ENCODE data around the gene NUDT5. TPM values are rescaled to one million over a fixed set of nuclear protein-coding genes. Genes with fewer than 3 reads are reported as not detected.

Gene NUDT5
- total RNA-seq, 6 experiments from 2014 or later = 49.4 to 59.7 (median 51.1) TPM

DNA sequence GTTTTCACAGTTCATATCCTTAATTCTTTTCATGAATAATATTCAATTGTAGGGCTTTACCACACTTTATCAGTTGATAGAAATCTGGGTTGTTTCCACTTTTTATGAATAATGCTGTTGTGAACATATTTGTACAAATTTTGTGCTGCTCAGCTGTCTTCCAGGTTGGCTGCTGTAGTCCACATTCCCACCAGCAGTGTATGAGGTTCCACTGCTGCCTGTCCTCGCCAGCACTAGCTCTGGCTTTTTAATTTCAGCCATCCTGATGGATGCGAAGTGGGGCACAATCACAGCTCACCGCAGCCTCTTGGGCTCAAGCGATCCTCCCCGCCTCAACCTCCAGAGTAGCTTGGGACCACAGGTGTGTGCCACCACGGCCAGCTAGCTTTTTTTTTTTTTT, 32.8 kb downstream of the NUDT5 start:
- H3K36me3 Mint-ChIP-seq (ENCODE audit: low read depth) = peaks cover 23% of the 10 kb centered on the region
- no peak overlapping the region for H3K4me3 Mint-ChIP-seq
- no peak for DNase-seq
- no peak overlapping the region; the same call in 1 of the 2 replicates for H3K27ac Mint-ChIP-seq
- H3K9me3 Mint-ChIP-seq = no peaks in the 10 kb centered on the region
- no peaks in the 10 kb centered on the region for H3K4me1 Mint-ChIP-seq (ENCODE audit: low read depth)
- peaks cover 1% of the 10 kb centered on the region; the same call in 1 of the 2 replicates for H3K27me3 Mint-ChIP-seq (ENCODE audit: insufficient read depth)
- TF ChIP-seq, protein P1, sequence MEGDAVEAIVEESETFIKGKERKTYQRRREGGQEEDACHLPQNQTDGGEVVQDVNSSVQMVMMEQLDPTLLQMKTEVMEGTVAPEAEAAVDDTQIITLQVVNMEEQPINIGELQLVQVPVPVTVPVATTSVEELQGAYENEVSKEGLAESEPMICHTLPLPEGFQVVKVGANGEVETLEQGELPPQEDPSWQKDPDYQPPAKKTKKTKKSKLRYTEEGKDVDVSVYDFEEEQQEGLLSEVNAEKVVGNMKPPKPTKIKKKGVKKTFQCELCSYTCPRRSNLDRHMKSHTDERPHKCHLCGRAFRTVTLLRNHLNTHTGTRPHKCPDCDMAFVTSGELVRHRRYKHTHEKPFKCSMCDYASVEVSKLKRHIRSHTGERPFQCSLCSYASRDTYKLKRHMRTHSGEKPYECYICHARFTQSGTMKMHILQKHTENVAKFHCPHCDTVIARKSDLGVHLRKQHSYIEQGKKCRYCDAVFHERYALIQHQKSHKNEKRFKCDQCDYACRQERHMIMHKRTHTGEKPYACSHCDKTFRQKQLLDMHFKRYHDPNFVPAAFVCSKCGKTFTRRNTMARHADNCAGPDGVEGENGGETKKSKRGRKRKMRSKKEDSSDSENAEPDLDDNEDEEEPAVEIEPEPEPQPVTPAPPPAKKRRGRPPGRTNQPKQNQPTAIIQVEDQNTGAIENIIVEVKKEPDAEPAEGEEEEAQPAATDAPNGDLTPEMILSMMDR (IDR thresholded peaks at IDR 0.05) = no peak

DNA sequence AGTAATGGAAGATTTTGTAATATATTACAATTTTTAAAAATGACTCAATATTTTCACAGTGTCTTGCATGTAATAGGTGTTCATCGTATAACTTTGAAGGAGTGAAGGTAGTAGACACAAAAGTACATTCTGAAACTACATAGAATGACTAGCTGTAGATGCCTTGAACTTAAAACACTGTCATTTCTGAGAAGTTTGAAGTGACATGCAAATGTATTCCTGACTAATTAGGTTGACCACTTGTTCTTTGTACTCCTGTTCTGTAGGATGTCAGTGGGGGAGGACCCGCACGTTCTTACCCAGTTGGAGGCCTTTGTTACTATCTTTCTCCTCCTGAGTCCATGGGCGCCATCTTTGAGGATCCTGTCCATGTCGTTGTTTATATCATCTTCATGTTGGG, 35.0 kb downstream of the NUDT5 start:
- TF ChIP-seq, protein P1 (IDR thresholded peaks at IDR 0.05) = no peak
- DNase-seq = no peak
- Mint-ChIP-seq H3K4me3 (no peak overlapping the region), H3K9me3 (no peaks in the 10 kb centered on the region), H3K27me3 (ENCODE audit: insufficient read depth) (peaks cover 1% of the 10 kb centered on the region; the same call in 1 of the 2 replicates), H3K4me1 (ENCODE audit: low read depth) (no peaks in the 10 kb centered on the region), H3K27ac (no peak overlapping the region), H3K36me3 (ENCODE audit: low read depth) (peaks cover 14% of the 10 kb centered on the region)

DNA sequence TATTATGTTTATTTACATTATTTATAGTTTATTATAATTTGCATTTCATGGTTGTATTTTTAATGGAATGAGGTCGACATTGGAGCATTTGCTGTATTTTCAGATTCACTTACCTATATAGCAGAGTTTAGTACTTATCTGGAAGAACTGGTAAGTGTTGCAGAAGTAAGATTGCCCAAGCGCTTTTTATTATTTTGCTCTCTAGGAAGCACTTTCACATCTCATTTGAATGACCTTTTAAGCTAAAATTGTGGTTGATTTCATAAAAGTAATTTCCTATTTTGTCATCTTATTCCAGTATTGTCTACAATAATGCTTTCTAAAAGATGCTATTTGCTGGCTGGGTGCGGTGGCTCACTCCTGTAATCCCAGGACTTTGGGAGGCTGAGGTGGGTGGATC, 37.6 kb downstream of the NUDT5 start:
- no peak for DNase-seq
- TF ChIP-seq, protein P1 (IDR thresholded peaks at IDR 0.05) = no peak
- H3K4me3 Mint-ChIP-seq = no peak overlapping the region
- H3K36me3 Mint-ChIP-seq (ENCODE audit: low read depth) = peaks cover 10% of the 10 kb centered on the region
- H3K27me3 Mint-ChIP-seq (ENCODE audit: insufficient read depth) = no peaks in the 10 kb centered on the region
- H3K4me1 Mint-ChIP-seq (ENCODE audit: low read depth) = peaks cover 6% of the 10 kb centered on the region; the same call in 1 of the 2 replicates
- no peak overlapping the region for H3K27ac Mint-ChIP-seq
- H3K9me3 Mint-ChIP-seq = no peaks in the 10 kb centered on the region

DNA sequence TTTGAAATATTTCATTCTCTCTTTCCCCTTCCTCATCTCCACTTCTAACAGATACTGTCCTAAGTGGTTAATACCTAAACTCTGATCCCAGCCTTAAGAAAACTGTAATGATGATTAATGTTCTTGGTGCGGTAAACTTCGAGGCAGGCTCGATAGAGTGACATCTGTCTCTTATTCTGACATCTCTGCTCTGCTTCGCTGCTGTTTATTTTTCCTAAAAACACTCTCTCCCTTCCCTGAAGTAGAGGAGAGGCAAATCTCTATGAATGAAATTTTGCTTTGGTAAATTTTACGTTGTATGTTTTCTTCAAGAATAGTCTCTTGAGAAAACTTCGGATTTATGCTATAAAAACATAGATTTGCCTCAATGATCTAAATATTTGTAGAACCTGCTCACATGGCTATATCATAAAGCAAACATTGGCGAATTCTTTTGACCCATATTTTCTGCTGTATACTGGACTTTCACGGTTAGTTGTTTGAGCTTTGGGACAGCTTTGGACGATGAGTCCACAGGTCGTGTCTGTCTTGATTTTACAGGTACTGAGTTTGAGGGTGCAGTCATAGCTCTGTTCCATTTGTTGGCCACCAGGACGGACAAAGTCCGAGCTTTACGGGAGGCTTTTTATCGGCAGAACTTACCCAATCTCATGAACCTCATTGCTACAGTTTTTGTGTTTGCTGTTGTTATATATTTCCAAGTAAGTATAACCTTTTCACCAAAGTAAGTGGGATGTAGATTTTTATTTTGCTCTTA, 39.1 kb downstream of the NUDT5 start:
- peaks cover 10% of the 10 kb centered on the region for H3K36me3 Mint-ChIP-seq (ENCODE audit: low read depth)
- no peak overlapping the region for H3K4me3 Mint-ChIP-seq
- no peak overlapping the region for H3K27ac Mint-ChIP-seq
- H3K4me1 Mint-ChIP-seq (ENCODE audit: low read depth) = peaks cover 6% of the 10 kb centered on the region; the same call in 1 of the 2 replicates
- H3K9me3 Mint-ChIP-seq = no peaks in the 10 kb centered on the region
- DNase-seq = no peak
- TF ChIP-seq, protein P1 (IDR thresholded peaks at IDR 0.05) = no peak
- no peaks in the 10 kb centered on the region for H3K27me3 Mint-ChIP-seq (ENCODE audit: insufficient read depth)

DNA sequence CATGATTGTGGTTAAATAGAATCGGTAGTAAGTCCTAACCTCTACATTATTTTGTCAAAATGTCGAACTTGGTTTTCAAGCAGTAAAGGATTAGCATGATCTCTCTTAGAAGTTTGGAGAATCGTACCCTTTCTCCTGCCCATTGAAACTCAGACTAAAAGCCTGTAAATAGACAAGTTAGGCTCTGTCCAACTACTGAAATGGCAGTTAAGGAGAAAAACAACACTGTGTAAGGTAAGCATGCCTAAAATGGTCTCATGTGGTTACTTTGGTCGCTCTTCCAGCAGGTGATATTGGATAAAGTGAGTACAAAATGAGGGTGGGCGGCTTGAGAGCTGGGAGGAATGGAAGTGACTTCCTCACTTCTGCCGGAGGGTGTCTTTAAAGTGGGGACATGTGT, 41.2 kb downstream of the NUDT5 start:
- DNase-seq = no peak
- Mint-ChIP-seq H3K4me3 (no peak overlapping the region), H3K36me3 (ENCODE audit: low read depth) (peaks cover 19% of the 10 kb centered on the region), H3K27me3 (ENCODE audit: insufficient read depth) (no peaks in the 10 kb centered on the region), H3K4me1 (ENCODE audit: low read depth) (peaks cover 6% of the 10 kb centered on the region; the same call in 1 of the 2 replicates), H3K27ac (no peak overlapping the region), H3K9me3 (no peaks in the 10 kb centered on the region)
- TF ChIP-seq, protein P1 (IDR thresholded peaks at IDR 0.05) = no peak

All from HFFc6 (cell line).